Tibial nerve (tissue), 3 donors: ENCODE measurements around the gene NOP16.

Experiments
- POLR2A ChIP-seq, 2 donors: fragments of 450-650 bp; IDR thresholded peaks; one replicate each; pipeline ENCODE4 v1.6.1; 2017; ENCODE audit warnings: antibody characterized with exemption in 2 of 2, mild to moderate bottlenecking in 2 of 2, moderate library complexity in 2 of 2
- TF ChIP-seq, protein P1 (sequence below), 5 experiments: fragments of 200-600 bp in 3 of 5; fragments of 450-650 bp in 2 of 5; sonication (generic) in 3 of 5; IDR thresholded peaks; one replicate each; pipeline ENCODE4 v1.5.1; 2016 to 2019; ENCODE audit warnings: antibody characterized with exemption in 5 of 5, mild to moderate bottlenecking in 3 of 5, moderate library complexity in 2 of 5

DNA sequence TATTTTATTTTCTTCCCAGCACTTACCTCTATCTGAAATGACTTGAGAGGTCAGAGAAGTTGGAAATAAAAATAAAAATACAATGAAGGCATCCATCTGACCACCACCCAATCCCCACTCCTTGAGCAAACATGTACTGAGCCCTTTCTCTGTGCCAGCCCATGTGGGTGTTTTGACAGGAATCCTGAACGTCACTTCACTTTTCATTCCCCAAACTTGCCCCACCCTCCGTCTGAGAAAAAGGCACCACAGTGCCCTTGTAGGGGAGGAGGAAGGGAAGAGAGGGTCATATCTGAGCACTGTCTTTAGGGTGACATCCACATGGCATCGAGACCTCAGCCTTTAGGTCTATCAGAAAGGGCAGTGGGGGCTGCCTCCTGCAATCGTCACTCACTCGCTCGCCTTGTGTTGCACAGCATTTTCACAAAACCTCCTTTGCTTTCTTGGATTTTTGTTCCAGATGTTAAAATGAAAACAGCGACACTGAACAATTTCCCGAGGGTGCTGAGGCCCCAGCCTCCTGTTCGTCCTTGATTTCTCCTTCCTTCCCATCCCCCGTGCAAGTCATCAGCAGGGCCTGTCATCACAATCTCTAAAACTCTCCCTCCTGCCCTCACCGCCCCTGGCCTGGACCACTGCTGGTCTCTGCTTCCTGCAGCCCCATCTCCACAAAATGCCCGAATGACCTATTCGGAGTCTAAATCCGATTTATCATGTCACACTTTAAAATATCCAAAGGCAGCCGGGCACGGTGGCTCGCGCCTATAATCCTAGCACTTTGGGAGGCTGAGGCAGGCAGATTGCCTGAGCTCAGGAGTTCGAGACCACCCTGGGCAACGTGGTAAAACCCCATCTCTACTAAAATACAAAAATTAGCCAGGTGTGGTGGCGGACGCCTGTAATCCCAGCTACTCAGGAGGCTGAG lies 13.1 kb upstream of the NOP16 start:
- TF ChIP-seq POLR2A (IDR thresholded peaks at IDR 0.05) = no peak
- TF ChIP-seq, protein P1, sequence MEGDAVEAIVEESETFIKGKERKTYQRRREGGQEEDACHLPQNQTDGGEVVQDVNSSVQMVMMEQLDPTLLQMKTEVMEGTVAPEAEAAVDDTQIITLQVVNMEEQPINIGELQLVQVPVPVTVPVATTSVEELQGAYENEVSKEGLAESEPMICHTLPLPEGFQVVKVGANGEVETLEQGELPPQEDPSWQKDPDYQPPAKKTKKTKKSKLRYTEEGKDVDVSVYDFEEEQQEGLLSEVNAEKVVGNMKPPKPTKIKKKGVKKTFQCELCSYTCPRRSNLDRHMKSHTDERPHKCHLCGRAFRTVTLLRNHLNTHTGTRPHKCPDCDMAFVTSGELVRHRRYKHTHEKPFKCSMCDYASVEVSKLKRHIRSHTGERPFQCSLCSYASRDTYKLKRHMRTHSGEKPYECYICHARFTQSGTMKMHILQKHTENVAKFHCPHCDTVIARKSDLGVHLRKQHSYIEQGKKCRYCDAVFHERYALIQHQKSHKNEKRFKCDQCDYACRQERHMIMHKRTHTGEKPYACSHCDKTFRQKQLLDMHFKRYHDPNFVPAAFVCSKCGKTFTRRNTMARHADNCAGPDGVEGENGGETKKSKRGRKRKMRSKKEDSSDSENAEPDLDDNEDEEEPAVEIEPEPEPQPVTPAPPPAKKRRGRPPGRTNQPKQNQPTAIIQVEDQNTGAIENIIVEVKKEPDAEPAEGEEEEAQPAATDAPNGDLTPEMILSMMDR (IDR thresholded peaks at IDR 0.05) = no peak
